Astrocyte (in vitro differentiated cells and primary cell): ENCODE results near the gene B4GALT1.

Experiments used
- CTCF ChIP-seq: IDR thresholded peaks from 2 replicates; pipeline ENCODE4 v1.5.1; 2011; ENCODE audit warnings: low read depth, mild to moderate bottlenecking, inconsistent platforms, low read length, moderate library complexity; ENCODE audit not compliant: insufficient read depth
- EZH2 ChIP-seq: IDR thresholded peaks from 2 replicates; pipeline ENCODE4 v1.6.1; 2012; ENCODE audit warnings: mild to moderate bottlenecking, low read length, inconsistent platforms; ENCODE audit not compliant: insufficient read depth

- TF ChIP-seq CTCF: no peak
- TF ChIP-seq EZH2: no peak
These were observed at the start of gene B4GALT1 for GRCh38 chr9:33167084-33167971.
